Measurements from ENCODE around the gene MYO18A. TPM values are rescaled to one million over a fixed set of nuclear protein-coding genes. Genes with fewer than 3 reads are reported as not detected.

Gene MYO18A
- total RNA-seq, 3 donors from 2014 or later, result 31.5 to 71.1 (median 42.3) TPM

DNA sequence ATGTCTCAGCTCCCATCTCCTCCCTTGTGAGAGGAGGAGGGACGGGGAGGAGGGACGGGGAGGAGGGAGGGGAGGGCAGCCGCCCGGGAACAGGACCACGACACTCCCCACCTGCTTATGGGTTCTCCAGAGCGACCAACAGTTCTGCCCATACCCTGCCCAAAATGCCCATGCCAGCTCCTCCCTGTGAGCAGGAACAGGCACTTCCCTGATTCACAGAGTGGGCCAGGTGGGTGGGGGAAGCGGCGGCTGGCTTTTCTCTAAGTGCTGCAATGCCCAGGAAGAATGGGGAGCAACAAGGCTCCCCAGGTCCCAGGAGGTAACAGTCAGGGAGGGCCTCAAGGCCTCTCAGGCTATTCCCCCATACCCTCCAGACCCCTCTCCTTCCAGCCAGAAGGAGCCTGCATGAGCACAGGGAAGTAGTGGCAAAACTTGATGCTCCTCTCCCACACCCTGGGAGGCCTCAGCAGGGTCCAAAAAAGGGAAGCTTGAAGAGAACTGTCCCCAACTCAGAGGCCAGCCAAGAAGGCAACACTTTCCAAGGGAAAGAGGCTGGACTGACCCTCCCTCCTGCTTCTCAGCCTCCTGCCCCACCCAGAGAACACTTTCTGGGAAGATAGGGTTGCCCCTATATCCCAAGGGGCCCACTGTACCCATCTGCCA is 53.8 kb downstream of the MYO18A start:
- Histone ChIP-seq H3K4me1 (no peaks in the 10 kb centered on the region), H3K27ac (no peak overlapping the region)

DNA sequence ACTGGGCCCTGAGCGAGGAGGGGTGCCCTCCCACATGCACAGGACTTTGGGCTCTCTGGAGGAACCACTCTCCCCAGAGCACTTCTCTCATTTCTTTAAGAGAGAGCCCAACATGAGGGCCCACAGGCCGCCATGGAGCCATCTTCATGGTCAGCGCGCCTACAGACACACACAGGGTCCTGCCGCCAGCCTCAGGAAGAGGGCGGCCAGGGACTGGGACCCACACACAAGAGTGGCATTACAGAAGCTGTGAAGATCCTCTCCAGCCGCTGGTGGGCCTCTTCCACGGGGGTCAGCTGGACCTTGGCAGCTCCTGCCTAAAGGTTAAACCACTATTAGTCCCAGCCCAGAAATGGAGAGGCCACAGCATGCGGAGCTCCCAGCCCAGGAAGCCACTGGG is 54.5 kb downstream of the MYO18A start:
- no peaks in the 10 kb centered on the region for H3K9me3 ChIP-seq
- no peaks in the 10 kb centered on the region for H3K4me1 ChIP-seq
- intact Hi-C loops (cut with DNase I; ENCODE audit: low total_unique reads), result no loop called here
- H3K36me3 ChIP-seq, result no peaks in the 10 kb centered on the region
- H3K27ac ChIP-seq, result no peak overlapping the region
- H3K27me3 ChIP-seq, result no peaks in the 10 kb centered on the region
- H3K4me3 ChIP-seq, result no peak overlapping the region
- TF ChIP-seq POLR2A (IDR thresholded peaks at IDR 0.05) (no peak), CTCF (IDR thresholded peaks at IDR 0.05) (no peak), POLR2AphosphoS5 (IDR thresholded peaks at IDR 0.05) (no peak)
- no peak for DNase-seq (ENCODE audit: low spot score in 2 of 2)

More for the DNA sequence above, 53.8 kb downstream of the MYO18A start:
- Histone ChIP-seq H3K4me3 (no peak overlapping the region), H3K9me3 (no peaks in the 10 kb centered on the region), H3K27me3 (no peaks in the 10 kb centered on the region), H3K36me3 (no peaks in the 10 kb centered on the region)
- intact Hi-C loops (cut with DNase I; ENCODE audit: low total_unique reads), result no loop called here
- no peak for DNase-seq (ENCODE audit: low spot score in 2 of 2)
- no peak for TF ChIP-seq POLR2AphosphoS5 (IDR thresholded peaks at IDR 0.05)
- no peak for TF ChIP-seq POLR2A (IDR thresholded peaks at IDR 0.05)
- TF ChIP-seq CTCF (IDR thresholded peaks at IDR 0.05), result no peak

GRCh38 chr17:29124925-29125273 is 55.3 kb downstream of the MYO18A start:
- H3K4me3 ChIP-seq, result no peak overlapping the region
- no peaks in the 10 kb centered on the region for H3K9me3 ChIP-seq
- TF ChIP-seq POLR2A (IDR thresholded peaks at IDR 0.05) (no peak), CTCF (IDR thresholded peaks at IDR 0.05) (no peak), POLR2AphosphoS5 (IDR thresholded peaks at IDR 0.05) (no peak)
- H3K27me3 ChIP-seq, result no peaks in the 10 kb centered on the region
- intact Hi-C loops (cut with DNase I; ENCODE audit: low total_unique reads), result no loop called here
- H3K36me3 ChIP-seq, result no peaks in the 10 kb centered on the region
- no peaks in the 10 kb centered on the region for H3K4me1 ChIP-seq
- no peak overlapping the region for H3K27ac ChIP-seq
- DNase-seq (ENCODE audit: low spot score in 2 of 2), result no peak

DNA sequence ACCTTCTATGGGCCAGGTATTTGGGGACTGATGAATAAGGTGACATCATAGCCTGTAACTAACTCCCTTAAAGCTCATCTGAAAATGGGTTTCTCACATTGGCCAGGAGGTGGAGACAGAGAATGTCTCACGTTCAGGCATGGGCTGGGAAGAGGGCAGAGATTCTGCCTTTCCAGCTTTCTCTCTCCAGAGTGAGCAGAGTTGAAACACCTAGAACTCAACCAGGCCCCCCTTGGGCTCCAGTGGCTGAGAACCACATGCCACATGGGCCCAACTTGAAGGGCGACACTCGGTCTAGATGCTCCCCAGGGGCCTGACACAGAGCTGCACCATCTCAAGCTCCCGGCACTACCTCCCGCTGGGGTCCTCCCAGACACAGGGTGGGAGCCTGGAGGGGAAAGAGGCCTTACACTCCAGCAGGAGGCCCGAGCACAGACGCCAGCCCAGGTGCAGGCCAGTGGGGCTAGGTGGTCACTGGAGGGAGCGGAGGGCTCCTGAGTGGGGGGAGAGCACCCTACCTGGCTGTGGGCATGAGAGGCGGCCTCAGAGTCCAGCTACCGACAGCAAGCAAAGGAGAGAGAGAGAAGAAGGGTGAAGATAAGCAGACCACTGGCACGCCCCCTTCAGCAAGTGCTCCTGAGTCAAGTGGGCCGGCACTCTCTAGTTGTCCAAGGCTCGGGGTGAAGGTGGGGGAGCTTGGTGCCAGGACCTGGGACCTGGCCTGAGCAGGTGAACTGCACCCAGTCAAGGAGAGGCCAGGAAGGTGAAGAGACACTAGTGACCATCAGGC is 55.9 kb downstream of the MYO18A start:
- Histone ChIP-seq H3K36me3 (no peaks in the 10 kb centered on the region), H3K9me3 (no peaks in the 10 kb centered on the region), H3K4me1 (no peaks in the 10 kb centered on the region), H3K4me3 (no peak overlapping the region), H3K27ac (no peak overlapping the region), H3K27me3 (no peaks in the 10 kb centered on the region)
- intact Hi-C loops (cut with DNase I; ENCODE audit: low total_unique reads), result no loop called here
- TF ChIP-seq CTCF (IDR thresholded peaks at IDR 0.05), result peak; percentile 10 to 54 (median 53)
- no peak for TF ChIP-seq POLR2A (IDR thresholded peaks at IDR 0.05)
- no peak for DNase-seq (ENCODE audit: low spot score in 2 of 2)

DNA sequence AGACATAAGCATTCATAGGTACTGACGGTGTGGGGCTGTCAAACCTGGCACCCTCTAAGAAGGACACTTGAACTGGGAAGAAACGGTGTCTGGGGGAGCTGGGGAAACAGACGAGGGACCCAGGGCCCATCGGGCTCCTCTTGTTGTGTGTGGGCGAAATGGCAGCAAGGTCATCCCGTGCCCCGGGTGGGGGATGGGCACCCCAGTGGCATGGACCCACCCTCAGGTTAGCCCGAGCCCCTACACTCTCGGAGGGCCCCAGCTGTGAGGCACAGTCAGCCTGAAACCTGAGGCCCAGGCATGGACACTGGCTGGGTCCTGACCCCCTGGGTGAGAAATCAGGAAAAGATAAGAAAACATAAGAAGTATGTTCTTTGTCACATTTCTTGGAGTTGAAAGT is 57.1 kb downstream of the MYO18A start:
- Histone ChIP-seq H3K27ac (no peak overlapping the region), H3K36me3 (no peaks in the 10 kb centered on the region), H3K9me3 (no peaks in the 10 kb centered on the region), H3K4me3 (no peak overlapping the region), H3K4me1 (no peaks in the 10 kb centered on the region), H3K27me3 (no peaks in the 10 kb centered on the region)
- DNase-seq (ENCODE audit: low spot score in 2 of 2), result no peak
- intact Hi-C loops (cut with DNase I; ENCODE audit: low total_unique reads), result no loop called here
- TF ChIP-seq POLR2AphosphoS5 (IDR thresholded peaks at IDR 0.05) (no peak), POLR2A (IDR thresholded peaks at IDR 0.05) (no peak), CTCF (IDR thresholded peaks at IDR 0.05) (no peak)

Measured in breast epithelium (tissue), 4 donors.